NOMO-1 treated with DMSO at 0.1 percent for 48 hours (cell line): Measurements from ENCODE around the gene FRMD4A.
"Not testable (repeated sequence)": the region's sequence is repeated elsewhere in the genome, so short reads cannot be mapped to it uniquely, and the experiment has no call there.

ENCODE experiments used
- DNase-seq: peaks from one replicate; lab custom pipeline; 2025; ENCODE audit not compliant: unreplicated experiment; lab: John Stamatoyannopoulos, UW

FRMD4A gene

GRCh38 chr10:14116021-14116420 lies 214.7 kb downstream of the FRMD4A start:
- DNase-seq = no peak

- DNase-seq = no peak
Measured at GRCh38 chr10:14114791-14115190, 215.9 kb downstream of the FRMD4A start.

GRCh38 chr10:14112056-14112455 lies 218.7 kb downstream of the FRMD4A start:
- no peak for DNase-seq

GRCh38 chr10:14111208-14111607 lies 219.5 kb downstream of the FRMD4A start:
- no peak for DNase-seq

- no peak for DNase-seq
Measured at GRCh38 chr10:14106828-14107227, 223.9 kb downstream of the FRMD4A start.

- no peak for DNase-seq
Measured at GRCh38 chr10:14102056-14102455, 228.7 kb downstream of the FRMD4A start.

- DNase-seq = no peak
Measured at GRCh38 chr10:14099885-14100284, 230.8 kb downstream of the FRMD4A start.

GRCh38 chr10:14093730-14094484 lies 236.8 kb downstream of the FRMD4A start:
- DNase-seq = no peak

- no peak for DNase-seq
Measured at GRCh38 chr10:14092799-14093198, 237.9 kb downstream of the FRMD4A start.

GRCh38 chr10:14089556-14090292 lies 241.0 kb downstream of the FRMD4A start:
- no peak for DNase-seq

- no peak for DNase-seq
Measured at GRCh38 chr10:14087566-14087965, 243.2 kb downstream of the FRMD4A start.

- no peak for DNase-seq
Measured at GRCh38 chr10:14086596-14086995, 244.1 kb downstream of the FRMD4A start.

GRCh38 chr10:14084875-14085274 lies 245.8 kb downstream of the FRMD4A start:
- DNase-seq = no peak

- DNase-seq = no peak
Measured at GRCh38 chr10:14080795-14081194, 249.9 kb downstream of the FRMD4A start.

GRCh38 chr10:14077430-14077829 lies 253.3 kb downstream of the FRMD4A start:
- no peak for DNase-seq

GRCh38 chr10:14074062-14074884 lies 256.5 kb downstream of the FRMD4A start:
- DNase-seq = no peak

GRCh38 chr10:14072541-14072940 lies 258.2 kb downstream of the FRMD4A start:
- DNase-seq = no peak

GRCh38 chr10:14071956-14072355 lies 258.8 kb downstream of the FRMD4A start:
- DNase-seq = no peak

GRCh38 chr10:14068601-14069250 lies 262.0 kb downstream of the FRMD4A start:
- DNase-seq = no peak

GRCh38 chr10:14067638-14068037 lies 263.1 kb downstream of the FRMD4A start:
- DNase-seq = not testable (repeated sequence)

GRCh38 chr10:14066106-14066505 lies 264.6 kb downstream of the FRMD4A start:
- no peak for DNase-seq
